Measurements from ENCODE around the gene NOC4L.

DNA sequence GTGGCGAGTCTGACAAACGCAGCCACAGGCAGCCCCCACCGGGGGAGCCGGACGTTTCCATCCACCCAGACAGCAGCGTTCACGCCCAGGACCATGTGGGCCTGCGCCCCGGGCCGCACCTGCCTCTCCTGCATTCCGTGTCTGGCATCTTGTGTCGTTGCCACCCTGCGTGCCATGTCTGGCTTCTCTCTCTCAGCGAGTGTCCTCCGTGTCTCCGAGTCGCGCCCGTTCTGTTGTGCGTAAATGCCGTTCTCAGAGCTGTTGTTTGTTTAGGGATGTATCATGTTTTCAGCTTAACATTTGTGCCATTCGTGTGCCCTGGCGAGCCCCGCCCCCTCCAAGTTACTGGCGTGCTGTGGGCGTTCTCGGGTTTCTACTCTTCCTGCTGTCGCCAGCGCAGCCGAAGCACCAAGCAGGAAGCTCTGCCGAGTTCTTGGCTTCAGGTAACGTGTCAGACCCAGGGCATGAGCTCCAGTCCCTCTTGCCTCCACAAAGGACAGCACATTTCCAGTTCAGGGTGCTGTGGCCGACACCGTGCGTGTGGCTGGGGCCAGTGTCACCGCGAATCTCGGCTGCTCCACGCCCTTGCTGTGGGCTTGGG lies 34.6 kb downstream of the NOC4L start:
- TF ChIP-seq, protein P1, sequence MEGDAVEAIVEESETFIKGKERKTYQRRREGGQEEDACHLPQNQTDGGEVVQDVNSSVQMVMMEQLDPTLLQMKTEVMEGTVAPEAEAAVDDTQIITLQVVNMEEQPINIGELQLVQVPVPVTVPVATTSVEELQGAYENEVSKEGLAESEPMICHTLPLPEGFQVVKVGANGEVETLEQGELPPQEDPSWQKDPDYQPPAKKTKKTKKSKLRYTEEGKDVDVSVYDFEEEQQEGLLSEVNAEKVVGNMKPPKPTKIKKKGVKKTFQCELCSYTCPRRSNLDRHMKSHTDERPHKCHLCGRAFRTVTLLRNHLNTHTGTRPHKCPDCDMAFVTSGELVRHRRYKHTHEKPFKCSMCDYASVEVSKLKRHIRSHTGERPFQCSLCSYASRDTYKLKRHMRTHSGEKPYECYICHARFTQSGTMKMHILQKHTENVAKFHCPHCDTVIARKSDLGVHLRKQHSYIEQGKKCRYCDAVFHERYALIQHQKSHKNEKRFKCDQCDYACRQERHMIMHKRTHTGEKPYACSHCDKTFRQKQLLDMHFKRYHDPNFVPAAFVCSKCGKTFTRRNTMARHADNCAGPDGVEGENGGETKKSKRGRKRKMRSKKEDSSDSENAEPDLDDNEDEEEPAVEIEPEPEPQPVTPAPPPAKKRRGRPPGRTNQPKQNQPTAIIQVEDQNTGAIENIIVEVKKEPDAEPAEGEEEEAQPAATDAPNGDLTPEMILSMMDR (IDR thresholded peaks at IDR 0.05; ENCODE audit: insufficient read depth, low read depth, low read length) = no peak
- TF ChIP-seq EZH2 (IDR thresholded peaks at IDR 0.05; ENCODE audit: insufficient read depth, low read length) = no peak
